GM19240 (cell line): Measurements from ENCODE around the gene SLC6A6.

Experiments
- DNase-seq: peaks from one replicate; pipeline ENCODE4 v3.0.0; 2011; ENCODE audit warnings: low spot score; ENCODE audit not compliant: insufficient read length

Gene SLC6A6

GRCh38 chr3:14416453-14416852 lies 14.0 kb downstream of the SLC6A6 start:
- DNase-seq, result no peak

- DNase-seq, result no peak
Observed at GRCh38 chr3:14418296-14419250, 16.2 kb downstream of the SLC6A6 start.

- no peak for DNase-seq
Observed at GRCh38 chr3:14422016-14422963, 19.9 kb downstream of the SLC6A6 start.

- no peak for DNase-seq
Observed at GRCh38 chr3:14423197-14423743, 20.9 kb downstream of the SLC6A6 start.

GRCh38 chr3:14423963-14424362 lies 21.6 kb downstream of the SLC6A6 start:
- no peak for DNase-seq

- no peak for DNase-seq
Observed at GRCh38 chr3:14424711-14425580, 22.5 kb downstream of the SLC6A6 start.

- DNase-seq, result peak; percentile 48
Observed at GRCh38 chr3:14425581-14426304, 23.3 kb downstream of the SLC6A6 start.

GRCh38 chr3:14426305-14426620 lies 23.9 kb downstream of the SLC6A6 start:
- no peak for DNase-seq

- no peak for DNase-seq
Observed at GRCh38 chr3:14428087-14429033, 26.0 kb downstream of the SLC6A6 start.

- DNase-seq, result no peak
Observed at GRCh38 chr3:14429237-14429636, 26.8 kb downstream of the SLC6A6 start.

GRCh38 chr3:14429640-14430039 lies 27.2 kb downstream of the SLC6A6 start:
- no peak for DNase-seq

- no peak for DNase-seq
Observed at GRCh38 chr3:14430053-14430452, 27.6 kb downstream of the SLC6A6 start.

GRCh38 chr3:14430706-14431451 lies 28.5 kb downstream of the SLC6A6 start:
- DNase-seq, result no peak

GRCh38 chr3:14431452-14431916 lies 29.1 kb downstream of the SLC6A6 start:
- DNase-seq, result peak; percentile 28

- DNase-seq, result peak; percentile 96
Observed at GRCh38 chr3:14431917-14432834, 29.8 kb downstream of the SLC6A6 start.

- DNase-seq, result no peak
Observed at GRCh38 chr3:14433106-14433505, 30.7 kb downstream of the SLC6A6 start.

- no peak for DNase-seq
Observed at GRCh38 chr3:14434126-14434497, 31.7 kb downstream of the SLC6A6 start.
